Suprapubic skin (tissue), 4 donors: ENCODE results near the gene MARCOL. TPM values are rescaled to one million over a fixed set of nuclear protein-coding genes. Genes with fewer than 3 reads are reported as not detected.

Experiments used
- DNase-seq, 2 donors: peaks; one replicate each; pipeline ENCODE4 v3.0.0-alpha.2; 2019; ENCODE audit warnings: low spot score in 2 of 2
- H3K27ac ChIP-seq: fragments of 200-600 bp; sonication (generic); one replicate; pipeline ENCODE4 v1.5.1; 2019
- H3K27me3 ChIP-seq: fragments of 200-600 bp; sonication (generic); one replicate; pipeline ENCODE4 v1.5.1; 2019
- H3K36me3 ChIP-seq: fragments of 200-600 bp; sonication (generic); one replicate; pipeline ENCODE4 v1.5.1; 2019
- H3K4me1 ChIP-seq: fragments of 200-600 bp; sonication (generic); one replicate; pipeline ENCODE4 v1.5.1; 2019
- H3K4me3 ChIP-seq: fragments of 200-600 bp; sonication (generic); one replicate; pipeline ENCODE4 v1.5.1; 2019; ENCODE audit warnings: mild to moderate bottlenecking
- H3K9me3 ChIP-seq: fragments of 200-600 bp; sonication (generic); one replicate; pipeline ENCODE4 v1.5.1; 2019
- CTCF ChIP-seq, 2 donors: fragments of 200-600 bp in 1 of 2; fragments of 450-650 bp in 1 of 2; sonication (generic) in 1 of 2; IDR thresholded peaks; one replicate each; pipeline ENCODE4 v1.5.1; 2016 to 2019; ENCODE audit warnings: antibody characterized with exemption in 2 of 2, mild to moderate bottlenecking in 1 of 2, moderate library complexity in 1 of 2
- EP300 ChIP-seq: sonication (generic); formaldehyde crosslinking; IDR thresholded peaks from one replicate; pipeline ENCODE4 v1.6.1; 2017; ENCODE audit warnings: antibody characterized with exemption
- POLR2A ChIP-seq, 2 donors: fragments of 450-650 bp; IDR thresholded peaks; one replicate each; pipeline ENCODE4 v1.6.1; 2017; ENCODE audit warnings: antibody characterized with exemption in 2 of 2, mild to moderate bottlenecking in 2 of 2, moderate library complexity in 2 of 2
- POLR2AphosphoS5 ChIP-seq, 3 donors: sonication (generic); formaldehyde crosslinking; IDR thresholded peaks; one replicate each; pipeline ENCODE4 v1.6.1; 2017; ENCODE audit warnings: antibody characterized with exemption in 3 of 3
- WGBS: methylation state at CpG from one replicate; pipeline ENCODE4 v1.1.5; 2018; 5-methylcytosine and 5-hydroxymethylcytosine counted together
- total RNA-seq, 4 donors: library from RNA; depleted of rRNA; stranded (reverse); fragments of >200 nt; gene quantifications; one replicate each; pipeline ENCODE4 v1.1.0, GENCODE V29; 2016

MARCOL gene
- total RNA-seq, 4 donors from 2014 or later = not detected

GRCh38 chr5:148230240-148230639, 8.1 kb upstream of the MARCOL start:
- H3K27ac ChIP-seq = no peak overlapping the region
- no peaks in the 10 kb centered on the region for H3K36me3 ChIP-seq
- H3K9me3 ChIP-seq = no peaks in the 10 kb centered on the region
- no peak for DNase-seq
- TF ChIP-seq CTCF (IDR thresholded peaks at IDR 0.05) (no peak), EP300 (no peak), POLR2A (IDR thresholded peaks at IDR 0.05) (no peak), POLR2AphosphoS5 (IDR thresholded peaks at IDR 0.05) (no peak)
- WGBS = 93% methylated on average over 7 of the region's 7 CpGs
- H3K4me3 ChIP-seq = no peak overlapping the region
- no peaks in the 10 kb centered on the region for H3K4me1 ChIP-seq
- H3K27me3 ChIP-seq = no peaks in the 10 kb centered on the region

- TF ChIP-seq POLR2AphosphoS5 (IDR thresholded peaks at IDR 0.05) = no peak
- no peak for TF ChIP-seq POLR2A (IDR thresholded peaks at IDR 0.05)
- TF ChIP-seq EP300 = no peak
- no peak for TF ChIP-seq CTCF (IDR thresholded peaks at IDR 0.05)
These were observed 424 bp upstream of the MARCOL start for GRCh38 chr5:148237785-148238417.

GRCh38 chr5:148248894-148249293, 10.6 kb downstream of the MARCOL start:
- Histone ChIP-seq H3K4me1 (no peaks in the 10 kb centered on the region), H3K27me3 (no peaks in the 10 kb centered on the region), H3K4me3 (no peak overlapping the region), H3K27ac (no peak overlapping the region), H3K9me3 (no peaks in the 10 kb centered on the region), H3K36me3 (no peaks in the 10 kb centered on the region)
- 77% methylated on average over 2 of the region's 2 CpGs for WGBS
- no peak for DNase-seq
- TF ChIP-seq EP300 (no peak), POLR2A (IDR thresholded peaks at IDR 0.05) (no peak), CTCF (IDR thresholded peaks at IDR 0.05) (no peak), POLR2AphosphoS5 (IDR thresholded peaks at IDR 0.05) (no peak)

More at GRCh38 chr5:148237785-148238417, 424 bp upstream of the MARCOL start:
- no peaks in the 10 kb centered on the region for H3K36me3 ChIP-seq
- no peaks in the 10 kb centered on the region for H3K27me3 ChIP-seq
- WGBS = 25% methylated on average over 4 of the region's 4 CpGs
- H3K4me1 ChIP-seq = no peaks in the 10 kb centered on the region
- no peaks in the 10 kb centered on the region for H3K9me3 ChIP-seq
- H3K27ac ChIP-seq = no peak overlapping the region
- no peak for DNase-seq
- no peak overlapping the region for H3K4me3 ChIP-seq

GRCh38 chr5:148255456-148255855, 17.1 kb downstream of the MARCOL start:
- no peaks in the 10 kb centered on the region for H3K36me3 ChIP-seq
- no peak for DNase-seq
- H3K4me1 ChIP-seq = no peaks in the 10 kb centered on the region
- H3K27ac ChIP-seq = no peak overlapping the region
- H3K4me3 ChIP-seq = no peak overlapping the region
- TF ChIP-seq POLR2A (IDR thresholded peaks at IDR 0.05) (no peak), EP300 (no peak), CTCF (IDR thresholded peaks at IDR 0.05) (no peak), POLR2AphosphoS5 (IDR thresholded peaks at IDR 0.05) (no peak)
- peaks cover 6% of the 10 kb centered on the region for H3K9me3 ChIP-seq
- H3K27me3 ChIP-seq = no peaks in the 10 kb centered on the region

- no peak for DNase-seq
- H3K4me3 ChIP-seq = no peak overlapping the region
- H3K9me3 ChIP-seq = peaks cover 6% of the 10 kb centered on the region
- no peaks in the 10 kb centered on the region for H3K36me3 ChIP-seq
- 78% methylated on average over 2 of the region's 2 CpGs for WGBS
- TF ChIP-seq EP300 = no peak
- no peak for TF ChIP-seq POLR2A (IDR thresholded peaks at IDR 0.05)
- TF ChIP-seq POLR2AphosphoS5 (IDR thresholded peaks at IDR 0.05) = no peak
- no peak for TF ChIP-seq CTCF (IDR thresholded peaks at IDR 0.05)
- no peaks in the 10 kb centered on the region for H3K27me3 ChIP-seq
- no peak overlapping the region for H3K27ac ChIP-seq
- no peaks in the 10 kb centered on the region for H3K4me1 ChIP-seq
These were observed 21.0 kb downstream of the MARCOL start for GRCh38 chr5:148259288-148259687.
